ENCODE results near the gene MOB2. TPM values are rescaled to one million over a fixed set of nuclear protein-coding genes. Genes with fewer than 3 reads are reported as not detected.
A peak's percentile ranks its signal among the peaks of the same experiment; 100 is the strongest.

Gene MOB2
- total RNA-seq, 1 donor from 2014 or later, result 29.0 TPM

DNA sequence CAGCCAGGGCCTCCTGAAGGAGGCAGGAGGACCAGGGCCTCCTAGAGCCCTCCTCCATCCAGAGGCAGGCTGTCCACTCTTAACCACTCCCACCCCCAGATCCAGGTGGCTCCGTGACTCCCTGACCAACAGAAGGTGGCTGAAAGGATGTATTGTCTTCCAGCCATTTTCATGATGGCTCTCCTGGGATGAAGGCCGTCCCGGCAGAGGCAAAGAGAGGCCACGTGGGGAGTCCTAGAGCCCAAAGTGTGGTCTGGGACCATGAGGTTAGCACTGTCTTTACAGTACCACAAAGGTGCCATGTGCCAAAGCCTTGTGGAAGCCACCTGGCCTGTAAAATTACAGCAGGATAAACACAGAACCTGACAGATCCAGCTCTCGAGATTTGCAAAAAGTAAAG lies 43.2 kb upstream of the MOB2 start:
- peak overlapping the region; percentile 68 for H3K27ac Mint-ChIP-seq (ENCODE audit: unreplicated experiment)
- TF ChIP-seq, protein P1, sequence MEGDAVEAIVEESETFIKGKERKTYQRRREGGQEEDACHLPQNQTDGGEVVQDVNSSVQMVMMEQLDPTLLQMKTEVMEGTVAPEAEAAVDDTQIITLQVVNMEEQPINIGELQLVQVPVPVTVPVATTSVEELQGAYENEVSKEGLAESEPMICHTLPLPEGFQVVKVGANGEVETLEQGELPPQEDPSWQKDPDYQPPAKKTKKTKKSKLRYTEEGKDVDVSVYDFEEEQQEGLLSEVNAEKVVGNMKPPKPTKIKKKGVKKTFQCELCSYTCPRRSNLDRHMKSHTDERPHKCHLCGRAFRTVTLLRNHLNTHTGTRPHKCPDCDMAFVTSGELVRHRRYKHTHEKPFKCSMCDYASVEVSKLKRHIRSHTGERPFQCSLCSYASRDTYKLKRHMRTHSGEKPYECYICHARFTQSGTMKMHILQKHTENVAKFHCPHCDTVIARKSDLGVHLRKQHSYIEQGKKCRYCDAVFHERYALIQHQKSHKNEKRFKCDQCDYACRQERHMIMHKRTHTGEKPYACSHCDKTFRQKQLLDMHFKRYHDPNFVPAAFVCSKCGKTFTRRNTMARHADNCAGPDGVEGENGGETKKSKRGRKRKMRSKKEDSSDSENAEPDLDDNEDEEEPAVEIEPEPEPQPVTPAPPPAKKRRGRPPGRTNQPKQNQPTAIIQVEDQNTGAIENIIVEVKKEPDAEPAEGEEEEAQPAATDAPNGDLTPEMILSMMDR (IDR thresholded peaks at IDR 0.05; ENCODE audit: partially characterized antibody, unreplicated experiment), result no peak
- no peak for DNase-seq
- peaks cover 3% of the 10 kb centered on the region for H3K27me3 Mint-ChIP-seq (ENCODE audit: unreplicated experiment)
- H3K36me3 Mint-ChIP-seq (ENCODE audit: unreplicated experiment), result no peaks in the 10 kb centered on the region
- peaks cover 45% of the 10 kb centered on the region for H3K4me1 Mint-ChIP-seq (ENCODE audit: low read depth, unreplicated experiment)
- H3K9me3 Mint-ChIP-seq (ENCODE audit: unreplicated experiment), result peaks cover 3% of the 10 kb centered on the region
- H3K4me3 Mint-ChIP-seq (ENCODE audit: unreplicated experiment), result no peak overlapping the region

DNA sequence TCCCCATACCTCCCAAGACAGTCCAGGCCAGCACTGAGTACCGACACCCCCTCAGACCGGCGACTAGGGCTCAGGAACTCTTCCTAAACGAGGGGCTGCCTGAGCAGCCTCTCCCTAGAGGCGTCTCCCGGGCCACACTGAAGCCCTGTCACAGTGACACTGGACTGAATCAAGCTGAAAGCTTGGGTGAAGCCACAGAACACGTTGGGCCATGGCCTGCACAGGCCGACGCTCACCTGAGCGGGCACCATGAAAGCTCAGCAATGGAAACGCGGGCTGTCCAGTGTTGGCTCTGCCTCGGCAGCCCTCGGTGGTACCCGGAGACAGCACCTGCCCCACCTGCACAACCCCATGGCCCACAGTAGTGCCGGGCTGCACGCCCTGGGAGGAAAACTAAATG lies 42.7 kb upstream of the MOB2 start:
- peaks cover 40% of the 10 kb centered on the region for H3K4me1 Mint-ChIP-seq (ENCODE audit: low read depth, unreplicated experiment)
- TF ChIP-seq, protein P1 (IDR thresholded peaks at IDR 0.05; ENCODE audit: partially characterized antibody, unreplicated experiment), result no peak

DNA sequence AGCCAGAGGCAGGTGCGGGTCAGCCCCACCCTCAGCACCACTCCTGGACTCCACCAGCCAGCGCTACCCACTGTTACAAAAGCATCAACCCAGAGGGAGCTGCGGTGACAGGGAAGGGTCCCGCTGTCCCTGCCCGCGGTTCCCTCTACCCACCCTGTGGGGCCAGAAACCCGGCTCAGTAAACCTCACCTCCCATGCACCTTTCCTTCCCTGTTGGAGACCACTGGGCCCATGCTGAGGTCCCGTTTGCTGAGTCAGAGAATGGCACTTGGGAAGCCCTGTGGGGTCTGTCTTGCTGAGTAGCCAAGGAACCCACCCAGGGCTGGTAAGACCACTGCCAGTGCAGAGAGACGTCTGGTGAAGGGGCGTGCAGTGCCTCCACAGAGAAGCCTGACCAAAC lies 42.1 kb upstream of the MOB2 start:
- Mint-ChIP-seq H3K9me3 (ENCODE audit: unreplicated experiment) (peaks cover 5% of the 10 kb centered on the region), H3K36me3 (ENCODE audit: unreplicated experiment) (no peaks in the 10 kb centered on the region), H3K27ac (ENCODE audit: unreplicated experiment) (no peak overlapping the region), H3K4me3 (ENCODE audit: unreplicated experiment) (no peak overlapping the region), H3K27me3 (ENCODE audit: unreplicated experiment) (peaks cover 3% of the 10 kb centered on the region), H3K4me1 (ENCODE audit: low read depth, unreplicated experiment) (peaks cover 39% of the 10 kb centered on the region)
- TF ChIP-seq, protein P1 (IDR thresholded peaks at IDR 0.05; ENCODE audit: partially characterized antibody, unreplicated experiment), result no peak
- DNase-seq, result no peak

More for the DNA sequence above, 42.7 kb upstream of the MOB2 start:
- Mint-ChIP-seq H3K4me3 (ENCODE audit: unreplicated experiment) (no peak overlapping the region), H3K9me3 (ENCODE audit: unreplicated experiment) (peaks cover 3% of the 10 kb centered on the region), H3K36me3 (ENCODE audit: unreplicated experiment) (no peaks in the 10 kb centered on the region), H3K27ac (ENCODE audit: unreplicated experiment) (peak overlapping the region; percentile 68), H3K27me3 (ENCODE audit: unreplicated experiment) (peaks cover 3% of the 10 kb centered on the region)
- DNase-seq, result no peak

DNA sequence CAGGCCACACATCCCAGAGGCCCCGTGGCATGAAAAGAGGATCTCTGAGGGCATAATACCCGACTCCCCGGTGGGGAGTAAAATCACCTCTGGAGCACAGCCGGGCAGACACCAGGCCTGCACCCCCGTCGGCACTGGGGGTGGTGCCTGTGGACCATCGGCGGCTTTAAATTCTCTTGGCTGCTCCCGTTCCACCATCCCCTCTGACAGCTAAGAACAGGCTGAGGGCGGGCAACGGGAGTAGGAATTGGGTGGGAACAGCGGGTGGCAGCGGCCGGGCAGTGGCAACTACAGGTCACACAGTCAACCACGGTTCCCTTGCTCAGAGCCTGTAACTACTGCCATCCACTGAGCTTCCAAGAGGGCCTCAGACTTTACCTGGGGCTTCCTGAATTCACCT lies 40.2 kb upstream of the MOB2 start:
- no peaks in the 10 kb centered on the region for H3K27me3 Mint-ChIP-seq (ENCODE audit: unreplicated experiment)
- peaks cover 6% of the 10 kb centered on the region for H3K9me3 Mint-ChIP-seq (ENCODE audit: unreplicated experiment)
- TF ChIP-seq, protein P1 (IDR thresholded peaks at IDR 0.05; ENCODE audit: partially characterized antibody, unreplicated experiment), result no peak
- H3K4me3 Mint-ChIP-seq (ENCODE audit: unreplicated experiment), result no peak overlapping the region
- no peaks in the 10 kb centered on the region for H3K36me3 Mint-ChIP-seq (ENCODE audit: unreplicated experiment)
- no peak overlapping the region for H3K27ac Mint-ChIP-seq (ENCODE audit: unreplicated experiment)
- no peak for DNase-seq
- peaks cover 35% of the 10 kb centered on the region for H3K4me1 Mint-ChIP-seq (ENCODE audit: low read depth, unreplicated experiment)

DNA sequence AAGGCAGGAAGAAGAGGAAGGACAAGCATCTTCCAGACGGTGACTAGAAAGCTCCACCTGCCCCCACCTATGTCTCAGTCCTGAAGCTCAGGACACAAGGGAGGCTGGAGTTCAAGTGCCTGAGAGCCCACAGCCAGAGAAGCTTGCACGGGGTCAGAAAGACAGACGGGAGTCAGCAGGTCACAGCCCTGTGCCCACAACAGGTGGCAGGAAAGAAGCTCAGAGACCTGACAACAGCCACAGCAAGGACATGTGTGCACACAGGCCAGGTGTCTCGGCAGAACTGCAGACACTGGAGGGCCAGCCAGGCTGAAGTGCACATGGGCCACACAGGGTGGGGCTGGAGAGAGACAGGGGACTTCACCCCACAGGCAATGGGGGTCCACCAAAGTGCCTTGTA lies 37.2 kb upstream of the MOB2 start:
- no peak for DNase-seq
- Mint-ChIP-seq H3K9me3 (ENCODE audit: unreplicated experiment) (peaks cover 7% of the 10 kb centered on the region), H3K27me3 (ENCODE audit: unreplicated experiment) (peaks cover 5% of the 10 kb centered on the region), H3K36me3 (ENCODE audit: unreplicated experiment) (no peaks in the 10 kb centered on the region), H3K27ac (ENCODE audit: unreplicated experiment) (no peak overlapping the region), H3K4me1 (ENCODE audit: low read depth, unreplicated experiment) (peaks cover 46% of the 10 kb centered on the region), H3K4me3 (ENCODE audit: unreplicated experiment) (no peak overlapping the region)
- TF ChIP-seq, protein P1 (IDR thresholded peaks at IDR 0.05; ENCODE audit: partially characterized antibody, unreplicated experiment), result no peak

All from glutamatergic neuron (in vitro differentiated cells).